ENCODE measurements around the gene GRID2. TPM values are rescaled to one million over a fixed set of nuclear protein-coding genes. Genes with fewer than 3 reads are reported as not detected.

The GRID2 gene
- polyA plus RNA-seq, 1 donor (not counting 4 experiments of a cell fraction or from before 2014, with no cell fraction given), result not detected

DNA sequence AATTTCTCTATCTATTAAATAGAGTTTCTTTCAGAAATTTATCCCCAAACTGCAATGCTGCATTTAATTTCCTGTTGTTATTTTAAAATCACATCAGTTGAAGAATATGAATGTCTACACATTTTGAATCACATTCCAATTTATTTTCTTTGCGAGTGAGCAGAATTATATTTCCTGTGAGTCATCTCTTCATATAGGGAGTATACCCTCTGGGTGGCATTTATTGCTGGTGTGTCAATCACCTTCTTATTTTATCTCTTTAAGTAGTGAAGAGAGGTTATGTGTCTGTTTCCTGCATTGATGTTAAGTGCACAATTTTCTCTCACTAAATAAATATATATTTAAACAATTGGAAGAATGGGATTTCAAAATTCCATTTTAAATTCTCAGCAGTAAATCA is 1013.8 kb downstream of the GRID2 start:
- no peak overlapping the region for H3K4me3 ChIP-seq (ENCODE audit: control insufficient read depth in 2 of 3, extremely low read depth in 1 of 3, insufficient read depth in 2 of 3, low read depth in 1 of 3, low read length in 3 of 3)
- peak overlapping the region; percentile 30 for H3K4me2 ChIP-seq (ENCODE audit: control insufficient read depth, extremely low read depth, insufficient read depth, low read depth, low read length)
- H3K27me3 ChIP-seq (ENCODE audit: control insufficient read depth, extremely low read depth, insufficient read depth, low read length), result no peaks in the 10 kb centered on the region
- H3K4me1 ChIP-seq (ENCODE audit: control insufficient read depth, extremely low read depth, insufficient read depth, low read length), result peaks cover 7% of the 10 kb centered on the region
- no peaks in the 10 kb centered on the region for H3K9me3 ChIP-seq (ENCODE audit: control insufficient read depth, low read depth, low read length)
- dilution Hi-C loops (cut with MboI; ENCODE audit: extremely low pct_ligation_motif_present, low sequenced_read_pairs), result no loop called here
- H4K20me1 ChIP-seq (ENCODE audit: control insufficient read depth, extremely low read depth, insufficient read depth, low read length), result no peaks in the 10 kb centered on the region
- H3K9me1 ChIP-seq (ENCODE audit: control insufficient read depth, extremely low read depth, insufficient read depth, low read length), result no peaks in the 10 kb centered on the region
- FAIRE-seq (no peak), DNase-seq (ENCODE audit: low read depth, low spot score) (no peak)
- H2AFZ ChIP-seq (ENCODE audit: control insufficient read depth, low read length), result no peak overlapping the region
- no peaks in the 10 kb centered on the region for H3K79me2 ChIP-seq (ENCODE audit: control insufficient read depth, insufficient read depth, low read length)
- no peak for TF ChIP-seq EZH2 (IDR thresholded peaks at IDR 0.05; ENCODE audit: low read length)
- TF ChIP-seq, protein P1, sequence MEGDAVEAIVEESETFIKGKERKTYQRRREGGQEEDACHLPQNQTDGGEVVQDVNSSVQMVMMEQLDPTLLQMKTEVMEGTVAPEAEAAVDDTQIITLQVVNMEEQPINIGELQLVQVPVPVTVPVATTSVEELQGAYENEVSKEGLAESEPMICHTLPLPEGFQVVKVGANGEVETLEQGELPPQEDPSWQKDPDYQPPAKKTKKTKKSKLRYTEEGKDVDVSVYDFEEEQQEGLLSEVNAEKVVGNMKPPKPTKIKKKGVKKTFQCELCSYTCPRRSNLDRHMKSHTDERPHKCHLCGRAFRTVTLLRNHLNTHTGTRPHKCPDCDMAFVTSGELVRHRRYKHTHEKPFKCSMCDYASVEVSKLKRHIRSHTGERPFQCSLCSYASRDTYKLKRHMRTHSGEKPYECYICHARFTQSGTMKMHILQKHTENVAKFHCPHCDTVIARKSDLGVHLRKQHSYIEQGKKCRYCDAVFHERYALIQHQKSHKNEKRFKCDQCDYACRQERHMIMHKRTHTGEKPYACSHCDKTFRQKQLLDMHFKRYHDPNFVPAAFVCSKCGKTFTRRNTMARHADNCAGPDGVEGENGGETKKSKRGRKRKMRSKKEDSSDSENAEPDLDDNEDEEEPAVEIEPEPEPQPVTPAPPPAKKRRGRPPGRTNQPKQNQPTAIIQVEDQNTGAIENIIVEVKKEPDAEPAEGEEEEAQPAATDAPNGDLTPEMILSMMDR (optimal IDR thresholded peaks at IDR 0.05 in 1 of 3, IDR thresholded peaks at IDR 0.05 in 1 of 3, conservative IDR thresholded peaks at IDR 0.05 in 1 of 3; ENCODE audit: extremely low read depth in 1 of 3, insufficient read depth in 2 of 3, low read length in 3 of 3), result no peak
- no peak overlapping the region for H3K9ac ChIP-seq (ENCODE audit: control insufficient read depth, extremely low read depth, insufficient read depth, low read length)
- no peak overlapping the region for H3K27ac ChIP-seq (ENCODE audit: control insufficient read depth, insufficient read depth, low read length)
- H3K36me3 ChIP-seq (ENCODE audit: control insufficient read depth in 2 of 2, extremely low read depth in 1 of 2, insufficient read depth in 2 of 2, low read length in 2 of 2), result no peaks in the 10 kb centered on the region

DNA sequence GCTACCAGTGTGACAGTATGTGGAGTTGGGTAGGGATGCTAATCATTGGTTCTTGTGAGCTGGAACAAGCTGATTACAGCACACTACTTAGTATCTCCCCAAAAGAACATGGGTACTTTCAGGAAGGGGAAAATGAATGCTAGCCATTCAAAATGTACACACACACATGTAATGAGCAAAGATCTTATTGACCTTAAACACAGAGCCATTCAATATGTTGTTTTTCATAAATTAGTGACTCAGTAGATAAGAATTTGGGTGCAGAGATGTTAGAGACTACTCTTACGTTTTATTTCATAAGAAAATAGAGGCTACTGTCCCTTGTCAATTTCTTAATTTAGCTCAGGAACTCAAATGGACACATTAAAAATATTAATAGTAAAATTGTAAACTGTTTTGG is 1015.3 kb downstream of the GRID2 start:
- H3K4me3 ChIP-seq (ENCODE audit: control insufficient read depth in 2 of 3, extremely low read depth in 1 of 3, insufficient read depth in 2 of 3, low read depth in 1 of 3, low read length in 3 of 3), result no peak overlapping the region
- H3K36me3 ChIP-seq (ENCODE audit: control insufficient read depth in 2 of 2, extremely low read depth in 1 of 2, insufficient read depth in 2 of 2, low read length in 2 of 2), result no peaks in the 10 kb centered on the region
- no peaks in the 10 kb centered on the region for H3K9me1 ChIP-seq (ENCODE audit: control insufficient read depth, extremely low read depth, insufficient read depth, low read length)
- H3K27me3 ChIP-seq (ENCODE audit: control insufficient read depth, extremely low read depth, insufficient read depth, low read length), result no peaks in the 10 kb centered on the region
- no peak overlapping the region for H2AFZ ChIP-seq (ENCODE audit: control insufficient read depth, low read length)
- H3K79me2 ChIP-seq (ENCODE audit: control insufficient read depth, insufficient read depth, low read length), result no peaks in the 10 kb centered on the region
- DNase-seq (ENCODE audit: low read depth, low spot score) (no peak), FAIRE-seq (no peak)
- dilution Hi-C loops (cut with MboI; ENCODE audit: extremely low pct_ligation_motif_present, low sequenced_read_pairs), result no loop called here
- no peaks in the 10 kb centered on the region for H4K20me1 ChIP-seq (ENCODE audit: control insufficient read depth, extremely low read depth, insufficient read depth, low read length)
- H3K4me2 ChIP-seq (ENCODE audit: control insufficient read depth, extremely low read depth, insufficient read depth, low read depth, low read length), result no peak overlapping the region
- no peak overlapping the region for H3K9ac ChIP-seq (ENCODE audit: control insufficient read depth, extremely low read depth, insufficient read depth, low read length)
- no peak overlapping the region for H3K27ac ChIP-seq (ENCODE audit: control insufficient read depth, insufficient read depth, low read length)
- no peak for TF ChIP-seq EZH2 (IDR thresholded peaks at IDR 0.05; ENCODE audit: low read length)
- TF ChIP-seq, protein P1 (optimal IDR thresholded peaks at IDR 0.05 in 1 of 3, IDR thresholded peaks at IDR 0.05 in 1 of 3, conservative IDR thresholded peaks at IDR 0.05 in 1 of 3; ENCODE audit: extremely low read depth in 1 of 3, insufficient read depth in 2 of 3, low read length in 3 of 3), result no peak
- H3K4me1 ChIP-seq (ENCODE audit: control insufficient read depth, extremely low read depth, insufficient read depth, low read length), result peaks cover 7% of the 10 kb centered on the region
- H3K9me3 ChIP-seq (ENCODE audit: control insufficient read depth, low read depth, low read length), result no peaks in the 10 kb centered on the region
